ENCODE measurements around the gene ASB3. TPM values are rescaled to one million over a fixed set of nuclear protein-coding genes. Genes with fewer than 3 reads are reported as not detected.
"Not testable (repeated sequence)": the region's sequence is repeated elsewhere in the genome, so short reads cannot be mapped to it uniquely, and the experiment has no call there.

The ASB3 gene
- total RNA-seq, 1 experiment from 2014 or later: 32.3 TPM

- H3K9me3 ChIP-seq (replicated peaks): no peaks in the 10 kb centered on the region
- peaks cover 40% of the 10 kb centered on the region for H3K36me3 ChIP-seq
These were observed 9.6 kb downstream of the ASB3 start for GRCh38 chr2:53777134-53777533.

GRCh38 chr2:53770264-53770663 is 16.5 kb downstream of the ASB3 start:
- Histone ChIP-seq H3K4me3 (no peak overlapping the region), H3K36me3 (peaks cover 6% of the 10 kb centered on the region)
- no peak for DNase-seq (ENCODE audit: low read depth in 1 of 2, low spot score in 2 of 2)

More at GRCh38 chr2:53777134-53777533, 9.6 kb downstream of the ASB3 start:
- H3K4me1 ChIP-seq (replicated peaks): no peaks in the 10 kb centered on the region
- no peak overlapping the region for H3K4me3 ChIP-seq
- no peak for DNase-seq (ENCODE audit: low read depth in 1 of 2, low spot score in 2 of 2)
- no peaks in the 10 kb centered on the region for H3K27me3 ChIP-seq (replicated peaks)
- no peak overlapping the region for H3K27ac ChIP-seq

DNA sequence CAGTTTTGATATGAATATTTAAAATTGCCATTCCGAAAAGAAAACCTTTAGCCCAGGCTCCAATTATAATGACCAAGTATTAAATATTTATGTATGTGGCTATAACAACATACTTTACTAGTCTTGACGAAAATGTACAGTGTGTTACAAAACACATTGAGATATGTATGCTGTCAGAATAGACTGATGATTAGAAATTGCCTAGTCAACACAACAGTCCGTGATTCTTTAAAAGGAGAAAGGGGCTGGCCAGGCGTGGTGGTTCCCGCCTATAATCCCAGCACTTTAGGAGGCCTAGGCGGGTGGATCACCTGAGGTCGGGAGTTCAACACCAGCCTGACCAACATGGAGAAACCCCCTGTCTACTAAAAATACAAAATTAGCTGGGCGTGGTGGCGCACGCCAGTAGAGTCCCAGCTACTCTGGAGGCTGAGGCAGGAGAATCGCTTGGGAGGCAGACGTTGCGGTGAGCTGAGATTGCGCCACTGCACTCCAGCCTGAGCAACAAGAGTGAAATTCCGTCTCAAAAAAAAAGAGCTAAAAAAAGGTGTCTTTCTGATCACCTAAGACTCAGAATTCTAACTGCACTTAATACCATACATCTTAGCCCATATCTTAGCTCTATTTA is 17.3 kb downstream of the ASB3 start:
- peaks cover 9% of the 10 kb centered on the region for H3K36me3 ChIP-seq
- no peak overlapping the region for H3K4me3 ChIP-seq
- peaks cover 4% of the 10 kb centered on the region for H3K4me1 ChIP-seq (replicated peaks)
- no peaks in the 10 kb centered on the region for H3K27me3 ChIP-seq (replicated peaks)
- no peaks in the 10 kb centered on the region for H3K9me3 ChIP-seq (replicated peaks)
- no peak for DNase-seq (ENCODE audit: low read depth in 1 of 2, low spot score in 2 of 2)
- H3K27ac ChIP-seq: no peak overlapping the region

More at GRCh38 chr2:53770264-53770663, 16.5 kb downstream of the ASB3 start:
- H3K27ac ChIP-seq: no peak overlapping the region
- H3K9me3 ChIP-seq (replicated peaks): no peaks in the 10 kb centered on the region
- no peaks in the 10 kb centered on the region for H3K27me3 ChIP-seq (replicated peaks)
- H3K4me1 ChIP-seq (replicated peaks): peaks cover 4% of the 10 kb centered on the region

DNA sequence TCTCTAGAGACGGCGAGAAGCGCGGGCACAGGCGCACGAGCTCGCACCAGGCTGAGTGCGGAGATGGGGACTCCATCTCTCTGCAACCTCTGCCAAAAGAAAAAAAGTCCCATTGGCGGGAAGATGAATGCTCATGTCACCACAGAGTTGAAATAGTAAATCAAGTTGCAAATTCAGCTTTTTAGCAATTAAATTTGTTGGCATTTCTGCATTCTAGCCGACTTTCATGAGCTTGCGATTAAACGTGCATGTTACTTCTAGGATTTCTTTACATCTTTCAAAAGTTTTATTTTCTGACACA is 18.6 kb downstream of the ASB3 start:
- H3K4me1 ChIP-seq (replicated peaks): peaks cover 4% of the 10 kb centered on the region
- H3K27ac ChIP-seq: no peak overlapping the region
- peak in 1 of 2 experiments; percentile 48 for DNase-seq (ENCODE audit: low read depth in 1 of 2, low spot score in 2 of 2)
- no peaks in the 10 kb centered on the region for H3K9me3 ChIP-seq (replicated peaks)
- H3K36me3 ChIP-seq: peaks cover 13% of the 10 kb centered on the region
- H3K4me3 ChIP-seq: peak overlapping the region; percentile 57
- no peaks in the 10 kb centered on the region for H3K27me3 ChIP-seq (replicated peaks)

DNA sequence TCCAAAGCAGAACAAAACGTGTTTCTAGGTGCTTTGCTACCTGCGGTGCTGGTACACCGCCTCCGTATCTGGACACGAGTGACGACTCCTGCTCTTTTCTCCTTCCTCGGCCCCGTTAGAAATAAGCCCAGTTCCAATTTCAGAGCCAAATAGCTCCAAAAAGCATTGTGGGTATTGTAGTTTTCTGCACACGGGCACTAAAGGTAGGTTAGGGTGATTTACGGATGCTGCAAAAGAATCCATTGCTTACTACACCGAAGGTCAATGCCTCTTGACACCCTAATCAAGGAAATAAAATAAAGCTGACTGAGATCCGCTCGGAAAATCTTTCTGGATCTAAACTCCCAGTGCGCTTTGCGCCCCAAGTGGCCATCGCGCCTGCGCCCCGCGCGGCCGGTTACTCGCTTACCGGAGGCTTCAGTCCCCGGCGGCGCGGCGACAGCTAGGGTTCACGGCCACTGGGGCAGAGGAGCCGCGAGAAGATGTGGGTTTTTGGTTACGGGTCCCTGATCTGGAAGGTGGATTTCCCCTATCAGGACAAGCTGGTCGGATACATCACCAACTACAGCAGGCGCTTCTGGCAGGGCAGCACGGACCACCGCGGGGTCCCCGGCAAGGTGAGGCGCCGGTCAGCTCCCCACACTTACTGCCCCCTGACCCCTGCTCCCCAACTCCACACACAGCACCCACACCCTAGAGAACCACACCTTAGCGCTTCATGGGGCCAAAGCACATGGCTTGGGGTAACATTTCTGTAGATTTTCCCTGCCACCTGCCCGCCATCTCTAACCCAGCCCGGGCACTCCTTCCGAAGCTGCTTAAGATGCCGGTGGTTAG is 19.1 kb downstream of the ASB3 start, which contains the start of gene CHAC2:
TSS of gene CHAC2 (plus strand) at position 400 of the 837 bp plus-strand sequence. CDS start at position 483, 83 bp downstream.
- DNase-seq (ENCODE audit: low read depth in 1 of 2, low spot score in 2 of 2): peak; percentile 83 to 88
- Histone ChIP-seq H3K9me3 (replicated peaks) (no peaks in the 10 kb centered on the region), H3K4me3 (peak within 1 kb of the TSS; percentile 57), H3K27me3 (replicated peaks) (no peaks in the 10 kb centered on the region), H3K36me3 (peaks cover 18% of the 10 kb centered on the region), H3K4me1 (replicated peaks) (peaks cover 4% of the 10 kb centered on the region), H3K27ac (peak within 1 kb of the TSS; percentile 63)

DNA sequence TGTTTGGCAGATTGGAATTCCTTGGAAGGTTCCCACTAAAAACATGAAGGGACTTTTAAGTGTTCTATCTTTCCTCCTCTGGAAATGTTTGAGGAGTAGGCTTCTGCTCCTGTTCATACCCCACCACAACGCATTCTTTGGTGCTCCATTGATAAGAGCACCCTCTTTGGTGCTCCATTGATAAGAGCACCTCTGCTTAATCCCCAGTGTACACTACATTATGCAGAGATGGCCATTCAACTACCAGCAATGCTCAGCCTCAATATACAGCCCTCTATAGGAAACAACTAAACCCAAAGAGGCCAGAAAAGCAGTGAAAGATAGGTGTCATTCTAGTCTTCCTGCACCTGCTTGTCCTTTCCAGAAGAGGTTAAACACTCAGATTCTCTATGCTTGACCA is 21.0 kb downstream of the ASB3 start:
- Histone ChIP-seq H3K9me3 (replicated peaks) (no peaks in the 10 kb centered on the region), H3K36me3 (peaks cover 24% of the 10 kb centered on the region), H3K4me1 (replicated peaks) (peaks cover 4% of the 10 kb centered on the region), H3K27ac (no peak overlapping the region), H3K27me3 (replicated peaks) (no peaks in the 10 kb centered on the region), H3K4me3 (no peak overlapping the region)
- no peak for DNase-seq (ENCODE audit: low read depth in 1 of 2, low spot score in 2 of 2)

- not testable (repeated sequence) for H3K4me3 ChIP-seq; H3K27ac ChIP-seq; DNase-seq (ENCODE audit: low read depth in 1 of 2, low spot score in 2 of 2); H3K27me3 ChIP-seq (replicated peaks); H3K9me3 ChIP-seq (replicated peaks); H3K4me1 ChIP-seq (replicated peaks)
- H3K36me3 ChIP-seq: peaks cover 13% of the 10 kb centered on the region; the same call in 1 of the 2 replicates
These were observed 29.5 kb downstream of the ASB3 start for GRCh38 chr2:53757206-53757605.

GRCh38 chr2:53756644-53757043 is 30.1 kb downstream of the ASB3 start:
- no peak overlapping the region for H3K4me3 ChIP-seq
- H3K27me3 ChIP-seq (replicated peaks): no peaks in the 10 kb centered on the region
- H3K4me1 ChIP-seq (replicated peaks): peaks cover 13% of the 10 kb centered on the region
- H3K27ac ChIP-seq: no peak overlapping the region
- DNase-seq (ENCODE audit: low read depth in 1 of 2, low spot score in 2 of 2): no peak
- H3K36me3 ChIP-seq: peaks cover 9% of the 10 kb centered on the region; the same call in 1 of the 2 replicates
- H3K9me3 ChIP-seq (replicated peaks): no peaks in the 10 kb centered on the region

GRCh38 chr2:53755121-53755520 is 31.6 kb downstream of the ASB3 start:
- H3K36me3 ChIP-seq: peaks cover 7% of the 10 kb centered on the region; the same call in 1 of the 2 replicates
- H3K9me3 ChIP-seq (replicated peaks): no peaks in the 10 kb centered on the region
- H3K4me1 ChIP-seq (replicated peaks): peaks cover 19% of the 10 kb centered on the region
- no peaks in the 10 kb centered on the region for H3K27me3 ChIP-seq (replicated peaks)
- no peak overlapping the region for H3K27ac ChIP-seq
- H3K4me3 ChIP-seq: no peak overlapping the region
- no peak for DNase-seq (ENCODE audit: low read depth in 1 of 2, low spot score in 2 of 2)

DNA sequence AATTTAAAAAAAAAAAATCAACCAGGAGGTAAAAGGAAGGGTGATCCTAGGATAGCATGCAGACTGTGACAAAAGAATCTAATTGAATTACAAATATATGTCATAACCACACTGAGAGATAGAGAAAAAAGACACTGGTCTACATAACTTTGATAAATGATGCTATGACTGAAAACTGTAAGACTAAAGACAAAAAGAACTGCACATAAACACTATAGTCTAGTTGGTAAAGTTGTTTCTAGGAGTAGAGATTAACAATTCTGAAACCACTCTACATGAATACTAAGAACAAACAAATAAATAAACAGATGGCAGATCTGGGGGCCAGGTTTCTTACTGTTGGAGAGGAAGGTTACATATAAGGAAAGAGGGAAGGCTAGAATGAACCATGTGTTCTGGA is 33.7 kb downstream of the ASB3 start:
- Histone ChIP-seq H3K36me3 (peaks cover 17% of the 10 kb centered on the region), H3K4me1 (replicated peaks) (peaks cover 19% of the 10 kb centered on the region), H3K27ac (no peak overlapping the region), H3K27me3 (replicated peaks) (no peaks in the 10 kb centered on the region), H3K4me3 (no peak overlapping the region), H3K9me3 (replicated peaks) (no peaks in the 10 kb centered on the region)
- DNase-seq (ENCODE audit: low read depth in 1 of 2, low spot score in 2 of 2): no peak

GRCh38 chr2:53752385-53752784 is 34.4 kb downstream of the ASB3 start:
- peaks cover 19% of the 10 kb centered on the region for H3K4me1 ChIP-seq (replicated peaks)
- H3K27ac ChIP-seq: no peak overlapping the region
- H3K36me3 ChIP-seq: peaks cover 22% of the 10 kb centered on the region
- DNase-seq (ENCODE audit: low read depth in 1 of 2, low spot score in 2 of 2): no peak
- no peaks in the 10 kb centered on the region for H3K27me3 ChIP-seq (replicated peaks)
- no peak overlapping the region for H3K4me3 ChIP-seq
- H3K9me3 ChIP-seq (replicated peaks): no peaks in the 10 kb centered on the region

DNA sequence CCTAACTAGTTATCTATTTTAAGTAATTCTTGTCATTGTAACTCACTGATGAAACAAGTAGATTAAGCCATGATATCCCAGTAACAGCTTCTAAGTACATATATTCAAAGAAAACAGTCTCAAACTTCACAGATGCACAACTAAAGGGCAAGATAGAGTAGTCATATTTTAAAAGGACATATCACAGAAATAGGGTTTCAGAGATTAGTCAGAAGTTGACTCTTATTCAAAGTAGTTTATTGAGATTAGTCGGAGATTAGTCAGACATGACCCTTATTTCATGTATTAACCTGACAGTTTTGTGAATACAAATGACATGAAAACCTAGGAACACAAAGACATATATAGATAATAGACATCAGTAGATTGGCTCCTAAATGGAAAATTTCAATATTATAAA is 35.0 kb downstream of the ASB3 start:
- peaks cover 21% of the 10 kb centered on the region for H3K36me3 ChIP-seq
- H3K27ac ChIP-seq: no peak overlapping the region
- peak in 1 of 2 experiments; percentile 11 for DNase-seq (ENCODE audit: low read depth in 1 of 2, low spot score in 2 of 2)
- H3K4me3 ChIP-seq: no peak overlapping the region
- peaks cover 19% of the 10 kb centered on the region for H3K4me1 ChIP-seq (replicated peaks)
- H3K9me3 ChIP-seq (replicated peaks): no peaks in the 10 kb centered on the region
- no peaks in the 10 kb centered on the region for H3K27me3 ChIP-seq (replicated peaks)

DNA sequence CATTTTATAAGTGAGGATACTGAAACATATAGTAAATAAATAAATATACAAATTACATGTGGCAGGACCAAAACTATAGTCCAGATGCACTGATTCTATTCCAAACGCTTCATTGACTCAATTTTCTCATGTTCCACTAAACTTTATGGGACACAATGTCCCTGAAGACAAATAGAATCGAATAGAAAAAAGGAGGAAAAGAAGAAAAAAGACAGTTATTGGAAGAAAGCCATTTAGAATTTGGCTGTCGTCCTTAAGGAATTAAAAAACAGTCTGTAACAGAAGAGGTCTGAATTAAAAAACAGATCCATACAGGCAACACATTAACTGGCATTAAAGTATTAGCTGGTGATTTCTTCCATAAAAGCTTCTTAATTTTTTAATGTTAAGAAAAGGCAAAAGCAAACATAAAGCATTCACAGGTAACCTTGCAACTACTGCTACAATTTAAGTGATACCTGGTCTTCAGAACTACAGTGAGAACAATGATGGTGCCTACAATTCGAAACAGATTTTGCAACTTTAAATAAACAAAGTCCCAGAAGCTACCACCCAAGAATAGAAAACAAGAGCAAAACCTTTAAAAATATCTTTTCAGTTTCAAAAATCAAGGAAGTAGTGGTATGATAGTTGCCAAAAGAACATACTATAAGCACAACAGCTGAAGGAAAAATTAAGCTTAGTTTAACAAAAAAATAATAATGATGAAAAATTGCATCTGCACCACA is 36.5 kb downstream of the ASB3 start:
- Histone ChIP-seq H3K36me3 (peaks cover 15% of the 10 kb centered on the region; the same call in 1 of the 2 replicates), H3K9me3 (replicated peaks) (no peaks in the 10 kb centered on the region), H3K27me3 (replicated peaks) (no peaks in the 10 kb centered on the region), H3K4me1 (replicated peaks) (peaks cover 19% of the 10 kb centered on the region), H3K4me3 (no peak overlapping the region), H3K27ac (no peak overlapping the region)
- DNase-seq (ENCODE audit: low read depth in 1 of 2, low spot score in 2 of 2): no peak

Data from SJSA1 (cell line).